Epithelial cell of proximal tubule (primary cell): Measurements from ENCODE around the gene TATDN2. TPM values are rescaled to one million over a fixed set of nuclear protein-coding genes. Genes with fewer than 3 reads are reported as not detected.
"Not testable (repeated sequence)": the region's sequence is repeated elsewhere in the genome, so short reads cannot be mapped to it uniquely, and the experiment has no call there.

Source experiments
- DNase-seq: peaks from one replicate; pipeline ENCODE4 v3.0.0-alpha.2; 2011; ENCODE audit warnings: low read depth
- H3K4me3 ChIP-seq: 2 replicates; pipeline ENCODE4 v1.5.1; 2011; ENCODE audit warnings: low read depth, mild to moderate bottlenecking, low read length
- total RNA-seq: library from RNA; depleted of rRNA; stranded (reverse); fragments of >200 nt; gene quantifications from 2 replicates; pipeline ENCODE4 v1.2.3, GENCODE V29; 2015
- TF ChIP-seq, protein P1 (sequence below): conservative IDR thresholded peaks from 2 replicates; pipeline ENCODE4 v1.5.1; 2012; ENCODE audit warnings: low read depth, mild to moderate bottlenecking, low read length

Gene TATDN2
- total RNA-seq, 1 donor from 2014 or later, result 14.6 TPM

- TF ChIP-seq, protein P1, sequence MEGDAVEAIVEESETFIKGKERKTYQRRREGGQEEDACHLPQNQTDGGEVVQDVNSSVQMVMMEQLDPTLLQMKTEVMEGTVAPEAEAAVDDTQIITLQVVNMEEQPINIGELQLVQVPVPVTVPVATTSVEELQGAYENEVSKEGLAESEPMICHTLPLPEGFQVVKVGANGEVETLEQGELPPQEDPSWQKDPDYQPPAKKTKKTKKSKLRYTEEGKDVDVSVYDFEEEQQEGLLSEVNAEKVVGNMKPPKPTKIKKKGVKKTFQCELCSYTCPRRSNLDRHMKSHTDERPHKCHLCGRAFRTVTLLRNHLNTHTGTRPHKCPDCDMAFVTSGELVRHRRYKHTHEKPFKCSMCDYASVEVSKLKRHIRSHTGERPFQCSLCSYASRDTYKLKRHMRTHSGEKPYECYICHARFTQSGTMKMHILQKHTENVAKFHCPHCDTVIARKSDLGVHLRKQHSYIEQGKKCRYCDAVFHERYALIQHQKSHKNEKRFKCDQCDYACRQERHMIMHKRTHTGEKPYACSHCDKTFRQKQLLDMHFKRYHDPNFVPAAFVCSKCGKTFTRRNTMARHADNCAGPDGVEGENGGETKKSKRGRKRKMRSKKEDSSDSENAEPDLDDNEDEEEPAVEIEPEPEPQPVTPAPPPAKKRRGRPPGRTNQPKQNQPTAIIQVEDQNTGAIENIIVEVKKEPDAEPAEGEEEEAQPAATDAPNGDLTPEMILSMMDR, result no peak
- no peak for DNase-seq
- no peak overlapping the region for H3K4me3 ChIP-seq
Measured at GRCh38 chr3:10259798-10260197, 11.5 kb downstream of the TATDN2 start.

GRCh38 chr3:10260211-10260701 lies 12.0 kb downstream of the TATDN2 start:
- H3K4me3 ChIP-seq, result no peak overlapping the region
- TF ChIP-seq, protein P1, result no peak
- no peak for DNase-seq

- no peak for DNase-seq
- no peak overlapping the region for H3K4me3 ChIP-seq
- TF ChIP-seq, protein P1, result no peak
Measured at GRCh38 chr3:10262027-10262426, 13.8 kb downstream of the TATDN2 start.

DNA sequence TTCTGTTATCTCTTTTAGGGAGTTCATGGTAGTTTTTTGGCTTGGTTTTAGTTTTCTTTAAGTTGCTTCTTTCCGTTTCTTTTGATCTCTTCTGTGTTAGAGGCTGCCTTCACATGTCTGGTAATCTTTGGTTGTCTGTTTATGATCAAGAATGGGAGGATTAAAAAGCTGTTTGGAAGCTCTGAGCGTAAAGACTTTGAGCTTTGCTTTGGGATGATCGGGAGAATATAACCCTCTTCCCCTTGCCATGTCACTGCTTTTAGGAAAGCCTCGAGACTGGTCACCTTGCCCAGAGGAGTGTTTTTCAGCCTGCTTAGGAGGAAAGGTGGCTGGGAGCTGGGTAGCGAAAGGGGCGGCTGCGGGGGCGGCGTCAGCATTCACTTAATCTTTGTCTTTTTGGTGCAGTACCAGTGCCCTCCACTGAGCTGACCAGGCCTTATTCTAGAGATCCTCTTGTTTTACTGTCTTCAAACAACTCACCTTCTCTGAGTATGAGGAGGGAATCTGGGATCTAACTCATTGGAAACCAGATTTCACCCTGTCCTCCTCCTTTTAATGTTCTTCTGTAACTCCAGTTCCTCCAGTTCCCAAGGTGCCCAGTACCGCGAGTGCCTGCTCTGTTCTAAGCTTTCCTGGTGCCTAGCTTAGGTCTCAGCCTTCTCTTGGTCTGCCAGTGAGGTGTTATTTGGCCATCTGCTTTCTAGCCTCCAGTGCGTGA lies 15.5 kb downstream of the TATDN2 start:
- TF ChIP-seq, protein P1, result peak; percentile 47
- no peak overlapping the region for H3K4me3 ChIP-seq
- DNase-seq, result no peak

- no peak overlapping the region for H3K4me3 ChIP-seq
- no peak for DNase-seq
- TF ChIP-seq, protein P1, result no peak
Measured at GRCh38 chr3:10265833-10266232, 17.6 kb downstream of the TATDN2 start.

DNA sequence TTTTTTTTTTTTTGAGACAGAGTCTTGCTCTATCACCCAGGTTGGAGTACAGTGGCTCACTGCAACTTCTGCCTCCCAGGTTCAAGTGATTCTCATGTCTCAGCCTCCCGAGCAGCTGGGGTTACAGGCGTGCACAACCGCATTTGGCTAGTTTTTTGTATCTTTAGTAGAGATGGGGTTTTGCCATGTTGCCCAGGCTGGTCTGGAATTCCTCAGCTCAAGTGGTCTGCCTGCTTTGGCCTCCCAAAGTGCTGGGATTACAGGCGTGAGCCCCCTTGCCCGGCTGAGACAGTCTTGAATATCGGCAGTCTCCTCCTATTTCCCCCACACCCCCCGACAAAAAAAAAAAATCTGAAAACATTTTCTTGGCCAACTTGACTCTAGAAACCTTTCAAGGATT lies 18.7 kb downstream of the TATDN2 start:
- H3K4me3 ChIP-seq, DNase-seq: not testable (repeated sequence)

GRCh38 chr3:10268116-10268515 lies 19.9 kb downstream of the TATDN2 start:
- no peak for DNase-seq
- H3K4me3 ChIP-seq, result no peak overlapping the region
- TF ChIP-seq, protein P1, result no peak
